ENCODE results near the gene SAMM50.

DNA sequence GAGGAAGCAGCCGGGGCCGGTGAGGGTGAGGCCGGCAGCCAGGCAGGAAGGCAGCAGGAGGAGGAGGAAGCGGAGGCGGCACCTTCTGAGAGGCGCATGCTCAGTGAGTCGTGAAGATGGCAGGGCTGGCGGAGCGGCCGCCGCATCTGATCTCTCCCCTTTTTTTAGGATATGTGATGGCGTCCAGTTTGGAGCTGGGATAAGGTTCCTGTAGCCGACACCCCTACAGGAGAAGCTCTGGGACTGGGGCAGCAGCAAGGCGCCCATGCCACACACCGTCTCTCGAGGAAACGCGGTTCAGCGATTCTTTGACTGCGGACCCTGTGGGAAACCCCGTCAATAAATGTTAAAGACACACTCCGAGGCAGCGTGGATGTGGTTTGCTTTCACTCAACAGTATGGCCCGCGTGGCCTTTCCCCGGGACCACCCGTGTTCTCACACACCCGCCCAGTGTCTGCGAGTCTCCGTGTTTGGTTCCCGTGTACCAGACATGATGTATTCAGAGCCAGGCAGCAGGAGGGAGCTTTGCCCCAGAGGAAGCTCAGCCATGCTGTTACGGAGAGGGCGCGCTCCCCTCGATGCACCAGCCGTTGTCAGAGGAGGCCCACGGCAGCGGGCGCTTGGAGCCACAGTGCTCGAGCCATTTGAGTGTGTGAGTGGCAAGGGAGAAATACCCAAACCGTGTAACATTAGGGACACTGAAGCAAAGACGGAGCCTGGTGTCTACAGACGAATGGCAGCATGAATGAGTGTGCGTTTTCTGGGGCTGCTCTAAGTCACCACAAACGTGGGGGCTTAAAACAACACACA lies 41.1 kb downstream of the SAMM50 start:
- TF ChIP-seq EP300 (IDR thresholded peaks at IDR 0.05) (no peak), POLR2AphosphoS5 (IDR thresholded peaks at IDR 0.05) (peak in 1 of 2 donors; percentile 21), POLR2A (IDR thresholded peaks at IDR 0.05; ENCODE audit: low read depth) (no peak)
- TF ChIP-seq, protein P1, sequence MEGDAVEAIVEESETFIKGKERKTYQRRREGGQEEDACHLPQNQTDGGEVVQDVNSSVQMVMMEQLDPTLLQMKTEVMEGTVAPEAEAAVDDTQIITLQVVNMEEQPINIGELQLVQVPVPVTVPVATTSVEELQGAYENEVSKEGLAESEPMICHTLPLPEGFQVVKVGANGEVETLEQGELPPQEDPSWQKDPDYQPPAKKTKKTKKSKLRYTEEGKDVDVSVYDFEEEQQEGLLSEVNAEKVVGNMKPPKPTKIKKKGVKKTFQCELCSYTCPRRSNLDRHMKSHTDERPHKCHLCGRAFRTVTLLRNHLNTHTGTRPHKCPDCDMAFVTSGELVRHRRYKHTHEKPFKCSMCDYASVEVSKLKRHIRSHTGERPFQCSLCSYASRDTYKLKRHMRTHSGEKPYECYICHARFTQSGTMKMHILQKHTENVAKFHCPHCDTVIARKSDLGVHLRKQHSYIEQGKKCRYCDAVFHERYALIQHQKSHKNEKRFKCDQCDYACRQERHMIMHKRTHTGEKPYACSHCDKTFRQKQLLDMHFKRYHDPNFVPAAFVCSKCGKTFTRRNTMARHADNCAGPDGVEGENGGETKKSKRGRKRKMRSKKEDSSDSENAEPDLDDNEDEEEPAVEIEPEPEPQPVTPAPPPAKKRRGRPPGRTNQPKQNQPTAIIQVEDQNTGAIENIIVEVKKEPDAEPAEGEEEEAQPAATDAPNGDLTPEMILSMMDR (IDR thresholded peaks at IDR 0.05), result no peak

Measured in esophagus muscularis mucosa (tissue), 4 donors.